Cardiac muscle cell (in vitro differentiated cells and primary cell): ENCODE measurements around the gene ANO10. TPM values are rescaled to one million over a fixed set of nuclear protein-coding genes. Genes with fewer than 3 reads are reported as not detected.

ENCODE experiments used
- DNase-seq, 2 donors: peaks; one replicate each; pipeline versions ENCODE4 v3.0.0 to v3.0.0-alpha.2; 2010 to 2017; ENCODE audit warnings: low read depth in 1 of 2, low spot score in 1 of 2
- H3K27ac ChIP-seq: fragments of 200-600 bp; sonication (generic); 2 replicates; pipeline ENCODE4 v1.5.1; 2016
- H3K27me3 ChIP-seq: fragments of 200-600 bp; sonication (generic); 2 replicates; pipeline ENCODE4 v1.6.0; 2016; ENCODE audit warnings: control low read depth
- H3K36me3 ChIP-seq: fragments of 200-600 bp; sonication (generic); 2 replicates; pipeline ENCODE4 v1.5.1; 2016; ENCODE audit warnings: control low read depth
- H3K4me1 ChIP-seq: fragments of 200-600 bp; sonication (generic); 2 replicates; pipeline ENCODE4 v1.8.1; 2017; ENCODE audit warnings: low read depth, mild to moderate bottlenecking, mixed run types
- H3K4me3 ChIP-seq: fragments of 200-600 bp; sonication (generic); 2 replicates; pipeline ENCODE4 v1.5.1; 2016; ENCODE audit warnings: mild to moderate bottlenecking
- H3K9me3 ChIP-seq: fragments of 200-600 bp; sonication (generic); 2 replicates; pipeline ENCODE4 v1.5.1; 2017; ENCODE audit warnings: low read depth, mild to moderate bottlenecking, control low read depth
- polyA plus RNA-seq: library from polyadenylated mRNA; unstranded; fragments of >200 nt; fragmentation: Nextera tagmentation; extraction: Ambion mirVana; gene quantifications from 2 replicates; pipeline ENCODE4 v1.2.1, GENCODE V29; 2016
- total RNA-seq: library from RNA; depleted of rRNA; stranded (reverse); fragments of >200 nt; gene quantifications from 2 replicates; pipeline ENCODE4 v1.2.3, GENCODE V29; 2016
- TF ChIP-seq, protein P1 (sequence below): IDR thresholded peaks from 2 replicates; pipeline ENCODE4 v1.5.1; 2012; ENCODE audit warnings: low read depth, mild to moderate bottlenecking, low read length

The ANO10 gene
- total and polyA plus RNA-seq, 2 experiments from 2014 or later = 15.0 to 36.6 TPM

GRCh38 chr3:43369404-43370292 is 252.2 kb downstream of the ANO10 start:
- TF ChIP-seq, protein P1, sequence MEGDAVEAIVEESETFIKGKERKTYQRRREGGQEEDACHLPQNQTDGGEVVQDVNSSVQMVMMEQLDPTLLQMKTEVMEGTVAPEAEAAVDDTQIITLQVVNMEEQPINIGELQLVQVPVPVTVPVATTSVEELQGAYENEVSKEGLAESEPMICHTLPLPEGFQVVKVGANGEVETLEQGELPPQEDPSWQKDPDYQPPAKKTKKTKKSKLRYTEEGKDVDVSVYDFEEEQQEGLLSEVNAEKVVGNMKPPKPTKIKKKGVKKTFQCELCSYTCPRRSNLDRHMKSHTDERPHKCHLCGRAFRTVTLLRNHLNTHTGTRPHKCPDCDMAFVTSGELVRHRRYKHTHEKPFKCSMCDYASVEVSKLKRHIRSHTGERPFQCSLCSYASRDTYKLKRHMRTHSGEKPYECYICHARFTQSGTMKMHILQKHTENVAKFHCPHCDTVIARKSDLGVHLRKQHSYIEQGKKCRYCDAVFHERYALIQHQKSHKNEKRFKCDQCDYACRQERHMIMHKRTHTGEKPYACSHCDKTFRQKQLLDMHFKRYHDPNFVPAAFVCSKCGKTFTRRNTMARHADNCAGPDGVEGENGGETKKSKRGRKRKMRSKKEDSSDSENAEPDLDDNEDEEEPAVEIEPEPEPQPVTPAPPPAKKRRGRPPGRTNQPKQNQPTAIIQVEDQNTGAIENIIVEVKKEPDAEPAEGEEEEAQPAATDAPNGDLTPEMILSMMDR = no peak
- no peaks in the 10 kb centered on the region for H3K27me3 ChIP-seq
- no peaks in the 10 kb centered on the region for H3K4me1 ChIP-seq
- H3K9me3 ChIP-seq = no peaks in the 10 kb centered on the region
- H3K36me3 ChIP-seq = no peaks in the 10 kb centered on the region
- no peak overlapping the region for H3K27ac ChIP-seq
- no peak for DNase-seq
- H3K4me3 ChIP-seq = no peak overlapping the region

DNA sequence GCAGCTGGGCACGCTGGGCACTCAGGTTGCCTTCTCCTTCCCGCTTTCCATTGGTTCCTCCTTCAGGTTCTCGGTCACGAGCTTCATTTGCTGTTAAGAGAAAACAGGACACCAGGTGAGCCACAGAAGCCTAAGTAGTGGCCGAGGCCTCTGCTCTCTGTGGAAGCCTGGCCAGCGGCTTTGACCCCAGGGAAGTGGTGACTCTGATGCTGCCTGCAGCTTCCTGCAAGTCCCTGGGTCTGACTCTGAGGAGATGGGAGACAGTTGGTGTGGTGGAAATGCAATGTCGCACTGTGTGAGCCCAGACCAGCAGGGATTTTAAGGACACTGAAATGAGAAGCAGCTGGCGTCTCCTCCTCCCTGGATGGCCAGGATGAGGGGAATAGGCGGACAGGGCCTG is 254.9 kb downstream of the ANO10 start:
- H3K36me3 ChIP-seq = no peaks in the 10 kb centered on the region
- H3K4me1 ChIP-seq = no peaks in the 10 kb centered on the region
- no peak overlapping the region for H3K27ac ChIP-seq
- no peak for DNase-seq
- no peak overlapping the region for H3K4me3 ChIP-seq
- no peaks in the 10 kb centered on the region for H3K9me3 ChIP-seq
- no peaks in the 10 kb centered on the region for H3K27me3 ChIP-seq
- TF ChIP-seq, protein P1 = no peak

DNA sequence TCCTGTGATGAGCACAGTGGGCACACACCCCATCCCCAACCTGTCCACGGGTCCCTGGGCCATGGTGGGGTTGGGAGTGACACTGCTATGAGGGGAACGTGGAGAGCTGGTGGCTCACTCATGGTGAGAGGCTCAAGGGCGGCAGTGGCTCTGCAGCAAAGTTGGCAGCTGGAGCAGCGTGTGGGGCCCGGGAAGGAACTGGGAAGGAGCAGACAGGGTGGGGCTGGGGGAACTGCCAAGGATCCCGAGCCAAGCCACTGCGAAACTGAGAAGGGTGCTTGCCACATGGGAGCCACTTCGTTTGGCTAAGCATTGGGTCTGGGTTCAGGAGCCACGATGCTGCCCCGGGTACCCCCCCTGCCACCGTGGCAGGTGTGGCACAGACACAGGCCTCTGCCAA is 255.3 kb downstream of the ANO10 start:
- Histone ChIP-seq H3K4me1 (no peaks in the 10 kb centered on the region), H3K9me3 (no peaks in the 10 kb centered on the region), H3K27me3 (no peaks in the 10 kb centered on the region), H3K36me3 (no peaks in the 10 kb centered on the region), H3K4me3 (no peak overlapping the region), H3K27ac (no peak overlapping the region)
- no peak for DNase-seq
- TF ChIP-seq, protein P1 = no peak

DNA sequence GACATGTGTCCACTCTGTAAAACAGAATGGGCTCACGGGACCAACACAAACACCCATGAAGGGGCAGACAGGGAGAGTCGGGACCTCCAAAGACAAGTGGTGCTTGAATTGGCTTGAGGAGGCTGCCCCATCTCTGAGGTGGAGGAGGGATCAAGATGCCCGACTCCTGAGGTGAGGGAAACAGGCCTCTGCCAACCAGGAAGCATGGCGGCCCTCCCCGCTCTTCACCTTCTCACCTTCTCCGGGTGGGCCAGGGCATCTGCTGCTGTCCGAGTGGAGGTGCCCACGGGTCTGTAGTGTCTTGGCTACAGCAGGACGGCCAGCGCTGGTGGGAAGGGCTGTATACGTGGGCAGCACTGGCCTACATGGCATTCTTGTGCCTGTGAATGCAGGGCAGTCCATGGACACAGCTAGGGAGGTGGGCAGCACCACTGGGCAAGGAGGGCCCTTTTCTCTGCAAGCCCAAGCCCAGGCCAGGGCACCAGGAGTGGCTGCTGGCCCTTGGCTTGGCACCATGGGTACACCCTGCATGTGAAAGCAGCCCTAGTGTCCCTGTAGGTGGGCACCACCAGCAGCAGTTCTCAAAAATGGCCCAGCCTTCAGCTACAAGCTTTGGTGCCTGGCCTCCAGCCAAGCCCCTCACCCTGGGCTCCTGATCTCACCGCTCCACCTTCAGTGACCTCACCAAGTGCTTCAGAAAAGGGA is 256.1 kb downstream of the ANO10 start:
- Histone ChIP-seq H3K27ac (no peak overlapping the region), H3K9me3 (no peaks in the 10 kb centered on the region), H3K36me3 (no peaks in the 10 kb centered on the region), H3K4me1 (no peaks in the 10 kb centered on the region), H3K27me3 (no peaks in the 10 kb centered on the region), H3K4me3 (no peak overlapping the region)
- DNase-seq = no peak
- TF ChIP-seq, protein P1 = no peak

- H3K4me1 ChIP-seq = no peaks in the 10 kb centered on the region
- H3K4me3 ChIP-seq = no peak overlapping the region
- H3K27me3 ChIP-seq = no peaks in the 10 kb centered on the region
- TF ChIP-seq, protein P1 = no peak
- DNase-seq = no peak
- H3K36me3 ChIP-seq = no peaks in the 10 kb centered on the region
- no peak overlapping the region for H3K27ac ChIP-seq
- no peaks in the 10 kb centered on the region for H3K9me3 ChIP-seq
These were observed 256.9 kb downstream of the ANO10 start for GRCh38 chr3:43364926-43365325.
